GM18505 (cell line): ENCODE results near the gene GAST.

Experiments used
- ATAC-seq: cut with Tn5 transposase; IDR thresholded peaks from one replicate; pipeline ENCODE4 v1.9.1; 2021; ENCODE audit not compliant: unreplicated experiment
- POLR2A ChIP-seq: IDR thresholded peaks from 4 replicates; pipeline ENCODE4 v1.6.1; 2011; ENCODE audit warnings: borderline replicate concordance; ENCODE audit not compliant: insufficient read depth, insufficient read length; ENCODE audit errors: extremely low read depth

The GAST gene

GRCh38 chr17:41718287-41718645, 6.1 kb downstream of the GAST start:
- no peak for ATAC-seq
- no peak for TF ChIP-seq POLR2A

- ATAC-seq, result no peak
- no peak for TF ChIP-seq POLR2A
These were observed 10.1 kb downstream of the GAST start for GRCh38 chr17:41722231-41722630.

GRCh38 chr17:41723801-41724475, 11.8 kb downstream of the GAST start:
- no peak for ATAC-seq
- TF ChIP-seq POLR2A, result no peak

- ATAC-seq, result no peak
- no peak for TF ChIP-seq POLR2A
These were observed 12.4 kb downstream of the GAST start for GRCh38 chr17:41724476-41725050.

GRCh38 chr17:41725134-41725533, 13.0 kb downstream of the GAST start:
- ATAC-seq, result no peak
- TF ChIP-seq POLR2A, result no peak

GRCh38 chr17:41728056-41728455, 15.9 kb downstream of the GAST start:
- ATAC-seq, result no peak
- TF ChIP-seq POLR2A, result no peak

- ATAC-seq, result no peak
- no peak for TF ChIP-seq POLR2A
These were observed 18.3 kb downstream of the GAST start for GRCh38 chr17:41730479-41730878.

- no peak for TF ChIP-seq POLR2A
- ATAC-seq, result no peak
These were observed 19.7 kb downstream of the GAST start for GRCh38 chr17:41731836-41732235.

- no peak for TF ChIP-seq POLR2A
- ATAC-seq, result no peak
These were observed 21.4 kb downstream of the GAST start for GRCh38 chr17:41733348-41734138.

- TF ChIP-seq POLR2A, result no peak
- ATAC-seq, result no peak
These were observed 22.2 kb downstream of the GAST start, which contains the start of gene HAP1 for GRCh38 chr17:41734139-41734948. HAP1 (minus strand) TSS chr17:41734643; CDS start chr17:41734634, 9 bp downstream.

- no peak for ATAC-seq
- no peak for TF ChIP-seq POLR2A
These were observed 22.8 kb downstream of the GAST start for GRCh38 chr17:41734949-41735313.

- no peak for TF ChIP-seq POLR2A
- ATAC-seq, result no peak
These were observed 23.6 kb downstream of the GAST start for GRCh38 chr17:41735744-41736143.
